GM21526 (cell line): ENCODE data around the gene RAD1.
"Not testable (repeated sequence)": the region's sequence is repeated elsewhere in the genome, so short reads cannot be mapped to it uniquely, and the experiment has no call there.

ENCODE experiments used
- ATAC-seq: cut with Tn5 transposase; IDR thresholded peaks from one replicate; pipeline ENCODE4 v1.9.1; 2021; ENCODE audit warnings: moderate library complexity; ENCODE audit not compliant: unreplicated experiment, low FRiP score

RAD1 gene

GRCh38 chr5:34915139-34915855, at the start of gene RAD1, which contains the start of gene BRIX1:
RAD1 (minus strand) TSS chr5:34915504; CDS start chr5:34914892, 612 bp downstream.
BRIX1 (plus strand) TSS chr5:34915711; CDS start chr5:34915739, 28 bp downstream.
- ATAC-seq: peak; percentile 98

GRCh38 chr5:34959323-34959722, 44.0 kb upstream of the RAD1 start:
- peak; percentile 91 for ATAC-seq

- peak; percentile 46 for ATAC-seq
Measured at GRCh38 chr5:34957857-34958690, 42.8 kb upstream of the RAD1 start.

- ATAC-seq: no peak
Measured at GRCh38 chr5:34957321-34957720, 42.0 kb upstream of the RAD1 start.

- no peak for ATAC-seq
Measured at GRCh38 chr5:34944460-34945047, 29.2 kb upstream of the RAD1 start.

- ATAC-seq: no peak
Measured at GRCh38 chr5:34944044-34944443, 28.7 kb upstream of the RAD1 start.

- no peak for ATAC-seq
Measured at GRCh38 chr5:34941936-34942335, 26.6 kb upstream of the RAD1 start.

- ATAC-seq: no peak
Measured at GRCh38 chr5:34932947-34933346, 17.6 kb upstream of the RAD1 start.

- no peak for ATAC-seq
Measured at GRCh38 chr5:34930870-34931269, 15.6 kb upstream of the RAD1 start.

- no peak for ATAC-seq
Measured at GRCh38 chr5:34930462-34930844, 15.1 kb upstream of the RAD1 start.

GRCh38 chr5:34929720-34930461, 14.6 kb upstream of the RAD1 start:
- peak; percentile 70 for ATAC-seq

GRCh38 chr5:34929134-34929719, 13.9 kb upstream of the RAD1 start, which contains the start of gene DNAJC21:
DNAJC21 (plus strand) TSS chr5:34929559; CDS start chr5:34929820, 261 bp downstream.
- ATAC-seq: peak; percentile 90

- ATAC-seq: no peak
Measured at GRCh38 chr5:34928267-34928666, 13.0 kb upstream of the RAD1 start.

GRCh38 chr5:34927785-34928184, 12.5 kb upstream of the RAD1 start:
- no peak for ATAC-seq

GRCh38 chr5:34926318-34926888, 11.1 kb upstream of the RAD1 start:
- ATAC-seq: no peak

GRCh38 chr5:34924462-34924765, 9.1 kb upstream of the RAD1 start:
- ATAC-seq: no peak

- peak; percentile 45 for ATAC-seq
Measured at GRCh38 chr5:34923694-34924461, 8.6 kb upstream of the RAD1 start.

GRCh38 chr5:34923256-34923655, 8.0 kb upstream of the RAD1 start:
- ATAC-seq: not testable (repeated sequence)

GRCh38 chr5:34919077-34919476, 3.8 kb upstream of the RAD1 start:
- ATAC-seq: no peak
